ENCODE data around the gene MED16. TPM values are rescaled to one million over a fixed set of nuclear protein-coding genes. Genes with fewer than 3 reads are reported as not detected.
A peak's percentile ranks its signal among the peaks of the same experiment; 100 is the strongest.

The MED16 gene
- 10 to 100 TPM; 23.0 to 46.5 (median 33.5) TPM for total RNA-seq
- polyA plus RNA-seq, result 100 to 1,000 TPM; 139 to 147 TPM

GRCh38 chr19:892894-893689 lies at the start of gene MED16, which contains the start of gene RNU6-9:
MED16 (minus strand) TSS chr19:893187; CDS start chr19:891131, 2,056 bp downstream.
RNU6-9 (plus strand) TSS chr19:893484.
- DNase-seq, result peak; percentile 90 to 97 (median 92)
- WGBS, 2 donors, result 1 to 2% methylated on average over 55 to 69 of the region's 69 CpGs
- no peak for FAIRE-seq
- peaks cover 0 to 4% (median 0%) of the 10 kb centered on the region in 3 donors for H3K4me1 ChIP-seq
- intact Hi-C loops (cut with DNase I), result no loop called here
- H3K9me3 ChIP-seq, result no peaks in the 10 kb centered on the region
- no peak for TF ChIP-seq CTCF (IDR thresholded peaks at IDR 0.05)
- H3K36me3 ChIP-seq, result peaks cover 0 to 12% (median 4%) of the 10 kb centered on the region in 3 donors
- H3K4me3 ChIP-seq, result peak within 1 kb of the TSS; percentile 73 to 82 (median 78)
- peak within 1 kb of the TSS; percentile 79 to 98 (median 96) for H3K27ac ChIP-seq
- peak; percentile 88 to 96 (median 94) for ATAC-seq
- no peaks in the 10 kb centered on the region for H3K27me3 ChIP-seq

- FAIRE-seq (no peak), ATAC-seq (no peak), DNase-seq (peak in 1 of 6 donors; percentile 81)
- 90 to 93% methylated on average over 32 of the region's 32 CpGs for WGBS, 2 donors
- Histone ChIP-seq H3K4me3 (no peak overlapping the region), H3K36me3 (no peaks in the 10 kb centered on the region), H3K27me3 (no peaks in the 10 kb centered on the region), H3K9me3 (no peaks in the 10 kb centered on the region), H3K27ac (no peak overlapping the region), H3K4me1 (peaks cover 15 to 32% (median 17%) of the 10 kb centered on the region in 3 donors)
- no peak for TF ChIP-seq CTCF (IDR thresholded peaks at IDR 0.05)
- intact Hi-C loops (cut with DNase I), result loop anchor here in 1 of 3 donors (5.0 kb wide), 1 partner anchor 35 kb away; no protein-coding TSS in a partner anchor
Observed at GRCh38 chr19:942133-942645, 49.2 kb upstream of the MED16 start.

- Histone ChIP-seq H3K4me1 (peaks cover 15 to 32% (median 17%) of the 10 kb centered on the region in 3 donors), H3K9me3 (no peaks in the 10 kb centered on the region)
- no peak for FAIRE-seq
Observed at GRCh38 chr19:941292-942132, 48.5 kb upstream of the MED16 start.

More at GRCh38 chr19:941292-942132, 48.5 kb upstream of the MED16 start:
- Histone ChIP-seq H3K4me3 (peak overlapping the region; percentile 2 to 36 (median 20)), H3K36me3 (no peaks in the 10 kb centered on the region), H3K27me3 (no peaks in the 10 kb centered on the region), H3K27ac (peak overlapping the region; percentile 83 to 94 (median 86))
- WGBS, 2 donors, result 50 to 56% methylated on average over 39 to 45 of the region's 45 CpGs
- DNase-seq (no peak), ATAC-seq (no peak)
- TF ChIP-seq CTCF (IDR thresholded peaks at IDR 0.05), result no peak
- intact Hi-C loops (cut with DNase I), result loop anchor here in 1 of 3 donors (5.0 kb wide), 1 partner anchor 36 kb away; no protein-coding TSS in a partner anchor

Data from pancreas (tissue), 10 donors.